ENCODE results near the gene HSPBAP1.
"Not testable (repeated sequence)": the region's sequence is repeated elsewhere in the genome, so short reads cannot be mapped to it uniquely, and the experiment has no call there.

The HSPBAP1 gene

DNA sequence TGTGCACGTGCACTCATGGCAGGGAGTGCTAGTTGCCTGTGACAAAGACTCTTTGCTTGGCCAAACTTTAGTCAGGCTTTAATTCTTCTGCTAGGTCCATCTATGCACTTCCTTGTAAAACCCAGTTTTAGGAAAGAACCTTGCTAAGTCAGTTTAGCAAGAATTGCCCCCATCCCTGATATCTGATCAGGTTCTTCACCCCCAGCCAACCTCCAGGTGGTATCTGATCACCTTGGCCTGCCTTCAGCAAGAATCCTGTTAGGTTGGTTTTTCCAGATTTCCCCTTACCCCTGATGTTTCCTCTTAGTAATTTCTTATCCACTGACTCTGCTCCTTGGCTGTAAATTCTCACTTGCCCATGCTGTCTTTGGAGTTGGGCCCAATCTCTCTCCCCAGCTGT, 8.4 kb downstream of the HSPBAP1 start:
- no peak for DNase-seq (ENCODE audit: low read depth in 2 of 2)

DNA sequence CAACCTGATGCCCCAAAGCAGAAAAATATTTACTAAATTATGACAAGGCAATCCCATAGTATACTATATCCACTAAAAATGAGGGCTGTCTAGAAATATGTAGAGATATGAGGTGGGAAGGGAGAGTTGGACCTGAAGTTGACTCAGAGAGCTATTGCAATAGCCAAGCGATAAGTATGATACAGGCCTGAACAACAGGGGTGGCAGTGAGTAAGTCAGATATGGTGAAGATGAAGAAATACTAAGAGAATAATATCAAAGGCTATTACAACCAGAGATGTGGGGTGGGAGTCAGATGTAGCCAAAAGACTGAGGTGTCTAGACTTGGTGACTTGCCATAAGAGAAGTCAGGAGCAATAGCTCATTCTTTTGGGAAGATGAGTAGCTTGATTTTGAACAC, 9.2 kb downstream of the HSPBAP1 start:
- DNase-seq (ENCODE audit: low read depth in 2 of 2) = no peak

GRCh38 chr3:122782804-122783203, 10.8 kb downstream of the HSPBAP1 start:
- no peak for DNase-seq (ENCODE audit: low read depth in 2 of 2)

- no peak for DNase-seq (ENCODE audit: low read depth in 2 of 2)
Observed at GRCh38 chr3:122777563-122777962, 16.1 kb downstream of the HSPBAP1 start.

- DNase-seq (ENCODE audit: low read depth in 2 of 2) = no peak
Observed at GRCh38 chr3:122776675-122777468, 16.8 kb downstream of the HSPBAP1 start.

DNA sequence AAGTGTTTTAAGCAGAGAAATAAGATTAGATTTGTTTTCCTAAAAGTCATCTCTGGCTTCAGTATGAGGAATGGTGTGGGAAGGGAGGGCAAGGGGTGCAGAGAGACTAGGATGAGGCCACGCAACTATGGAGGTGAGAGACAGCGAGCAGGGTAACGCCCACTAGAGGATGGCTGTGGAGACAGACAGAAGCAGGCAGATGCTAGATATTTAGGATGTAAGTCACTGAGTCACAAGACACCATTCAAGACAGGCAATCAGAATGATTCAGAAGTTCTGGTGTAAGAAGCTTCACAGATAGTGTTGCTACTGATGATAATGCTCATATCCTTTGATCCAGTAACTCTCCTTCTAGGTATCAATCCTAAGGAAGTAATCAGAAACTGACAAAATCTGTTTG, 19.1 kb downstream of the HSPBAP1 start:
- no peak for DNase-seq (ENCODE audit: low read depth in 2 of 2)

GRCh38 chr3:122773944-122774509, 19.6 kb downstream of the HSPBAP1 start:
- DNase-seq (ENCODE audit: low read depth in 2 of 2) = no peak

DNA sequence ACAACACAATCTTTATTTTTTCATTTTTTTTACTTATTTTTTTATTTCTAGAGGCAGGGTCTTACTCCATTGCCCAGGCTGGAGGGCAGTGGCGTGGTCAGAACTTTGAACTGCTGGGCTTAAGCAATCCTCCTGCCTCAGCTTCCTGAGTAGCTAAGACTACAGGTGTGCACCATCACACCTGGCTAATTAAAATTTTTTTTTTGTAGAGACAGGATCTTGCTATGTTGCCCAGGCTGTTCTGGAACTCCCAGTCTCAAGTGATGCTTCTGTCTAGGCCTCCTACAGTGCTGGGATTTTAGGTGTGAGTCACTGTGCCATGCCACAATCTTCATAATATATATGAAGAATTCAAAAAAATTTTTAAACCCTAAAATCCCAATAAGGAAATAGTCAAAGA, 20.8 kb downstream of the HSPBAP1 start:
- no peak for DNase-seq (ENCODE audit: low read depth in 2 of 2)

GRCh38 chr3:122770521-122771202, 23.0 kb downstream of the HSPBAP1 start:
- DNase-seq (ENCODE audit: low read depth in 2 of 2) = no peak

DNA sequence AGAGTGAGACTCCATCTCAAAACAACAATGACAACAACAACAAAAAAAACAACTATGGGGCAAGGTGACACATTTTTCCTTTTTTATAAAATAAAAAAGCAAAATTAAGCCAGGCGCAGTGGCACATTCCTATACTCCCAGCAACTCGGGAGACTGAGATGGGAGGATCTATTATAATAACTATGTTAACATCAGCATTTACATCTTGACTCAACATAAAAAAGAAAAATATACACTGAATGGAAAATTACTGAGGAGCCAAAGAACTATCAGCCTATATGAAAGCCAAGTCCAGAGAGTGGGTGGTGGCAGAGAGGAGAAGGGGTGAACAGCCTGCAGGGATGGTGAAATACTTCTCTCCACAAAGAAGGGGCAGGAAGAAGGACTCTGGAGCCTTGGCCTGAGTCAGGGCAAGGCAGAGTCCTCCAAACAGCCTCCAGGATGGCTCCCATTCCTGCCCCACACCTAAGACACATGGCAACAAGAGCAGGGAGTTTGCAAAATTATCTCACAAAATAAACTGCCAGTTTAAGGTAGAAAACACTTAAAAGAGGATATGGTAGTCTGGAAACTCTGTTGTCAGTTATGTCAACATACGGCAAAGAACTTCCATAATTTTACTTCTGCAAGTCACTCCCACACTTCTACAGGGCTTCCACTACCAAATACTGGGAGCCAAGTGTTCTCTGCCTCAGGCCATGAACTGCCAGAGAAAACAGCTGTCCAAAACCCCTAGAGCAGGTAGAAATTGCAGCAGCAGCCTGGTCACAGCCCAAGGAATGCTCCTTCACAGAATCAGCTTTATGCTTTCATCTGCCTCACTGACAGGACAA, 25.9 kb downstream of the HSPBAP1 start:
- no peak for DNase-seq (ENCODE audit: low read depth in 2 of 2)

- no peak for DNase-seq (ENCODE audit: low read depth in 2 of 2)
Observed at GRCh38 chr3:122766430-122766829, 27.2 kb downstream of the HSPBAP1 start.

- DNase-seq (ENCODE audit: low read depth in 2 of 2) = no peak
Observed at GRCh38 chr3:122760453-122761271, 33.0 kb downstream of the HSPBAP1 start.

GRCh38 chr3:122758877-122759560, 34.6 kb downstream of the HSPBAP1 start:
- DNase-seq (ENCODE audit: low read depth in 2 of 2) = no peak

- no peak for DNase-seq (ENCODE audit: low read depth in 2 of 2)
Observed at GRCh38 chr3:122755491-122755890, 38.1 kb downstream of the HSPBAP1 start.

GRCh38 chr3:122754929-122755328, 38.7 kb downstream of the HSPBAP1 start:
- no peak for DNase-seq (ENCODE audit: low read depth in 2 of 2)

GRCh38 chr3:122748347-122748746, 45.3 kb downstream of the HSPBAP1 start:
- DNase-seq (ENCODE audit: low read depth in 2 of 2) = no peak

GRCh38 chr3:122747295-122747694, 46.3 kb downstream of the HSPBAP1 start:
- not testable (repeated sequence) for DNase-seq (ENCODE audit: low read depth in 2 of 2)

DNA sequence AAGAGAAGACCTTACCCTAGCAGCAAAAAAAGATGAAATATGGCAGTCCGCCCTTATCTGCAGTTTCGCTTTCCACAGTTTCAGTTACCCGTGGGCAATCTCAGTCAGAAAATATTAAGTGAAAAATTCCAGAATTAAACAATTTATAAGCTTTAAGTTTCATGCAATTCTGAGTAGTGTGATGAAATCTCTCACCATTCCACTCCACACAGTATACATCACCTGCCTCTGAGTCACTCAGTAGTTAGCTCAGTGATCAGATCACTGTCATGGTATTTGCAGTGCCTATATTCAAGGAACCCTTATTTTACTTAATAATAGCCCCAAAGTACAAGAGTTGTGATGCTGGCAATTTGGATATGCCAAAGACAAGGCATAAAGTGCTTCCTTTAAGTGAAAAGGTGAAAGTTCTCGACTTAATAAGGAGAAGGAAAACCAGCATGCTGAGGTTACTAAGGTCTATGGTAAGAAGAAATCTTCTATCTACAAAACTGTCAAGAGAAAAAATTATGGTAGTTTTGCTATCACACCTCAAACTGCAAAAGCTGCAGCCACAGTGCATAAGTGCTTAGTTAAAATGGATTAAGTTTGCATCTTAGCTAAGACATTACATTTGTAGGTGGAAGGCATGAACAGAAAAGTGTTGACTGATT, 48.1 kb downstream of the HSPBAP1 start:
- DNase-seq (ENCODE audit: low read depth in 2 of 2) = no peak

GRCh38 chr3:122743581-122744120, 50.0 kb downstream of the HSPBAP1 start:
- DNase-seq (ENCODE audit: low read depth in 2 of 2) = no peak

DNA sequence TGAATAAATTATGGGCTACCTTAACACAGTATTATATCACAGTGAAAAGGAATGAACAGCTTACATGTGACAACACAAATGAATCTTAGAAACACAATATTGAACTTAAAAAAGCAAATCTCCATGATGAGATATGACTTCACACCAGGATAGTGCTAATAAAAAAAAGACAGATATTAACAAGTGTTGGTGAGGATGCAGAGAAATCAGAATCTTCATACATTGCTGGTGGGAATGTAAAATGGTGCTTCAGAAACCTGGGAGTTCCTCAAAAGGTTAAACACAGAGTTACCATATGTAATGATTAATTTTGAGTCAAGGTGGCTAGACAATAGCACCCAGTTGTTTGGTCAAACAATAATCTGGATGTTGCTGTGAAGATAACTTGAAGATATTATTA, 51.4 kb downstream of the HSPBAP1 start:
- no peak for DNase-seq (ENCODE audit: low read depth in 2 of 2)

Data from stimulated activated CD8-positive, alpha-beta memory T cell treated with anti-CD3 and anti-CD28 coated beads, Interleukin-2, amount 100 ng/mL, for 1 hour (primary cell).